ENCODE measurements around the gene LEAP2. TPM values are rescaled to one million over a fixed set of nuclear protein-coding genes. Genes with fewer than 3 reads are reported as not detected.

LEAP2 gene
- total RNA-seq, 2 experiments from 2014 or later = 0.30 to 0.31 TPM

DNA sequence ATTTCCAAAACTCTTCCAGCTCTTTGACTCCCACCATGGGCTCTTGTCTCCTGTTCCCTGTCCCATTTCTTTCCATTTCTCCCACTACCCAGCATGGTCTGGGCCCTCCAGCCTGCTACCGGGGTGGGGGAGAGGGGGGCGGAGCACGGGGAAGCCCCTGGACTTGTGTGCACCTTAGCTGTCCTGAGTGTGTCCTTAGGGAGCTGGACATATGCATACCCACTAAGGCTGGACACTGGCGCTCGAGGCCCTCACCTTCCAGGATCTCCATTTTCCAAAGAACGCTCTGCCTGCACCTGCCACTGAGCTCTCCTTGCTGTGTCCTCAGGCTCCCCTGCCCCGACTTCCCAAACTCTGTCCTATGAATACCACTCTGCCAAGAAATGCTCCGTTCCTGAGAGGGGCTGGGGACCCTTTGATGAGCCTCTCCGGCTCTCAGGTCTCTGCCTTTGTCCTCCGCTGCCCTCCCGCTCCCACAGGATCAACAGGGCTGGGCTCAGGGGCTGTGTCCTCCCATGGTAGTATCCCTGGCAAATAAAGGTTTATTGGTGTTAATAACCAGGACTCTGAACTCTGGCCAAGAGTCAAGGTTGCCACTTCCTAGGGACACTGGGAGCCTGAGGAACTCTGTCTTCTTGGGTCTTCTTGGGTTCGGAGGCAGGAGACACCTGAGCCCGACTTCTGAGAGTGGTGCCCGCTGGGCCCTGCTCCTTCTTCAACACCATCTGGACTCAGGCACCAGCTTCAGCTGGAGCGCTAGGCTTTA is 42.2 kb upstream of the LEAP2 start:
- Mint-ChIP-seq H3K9me3 (no peaks in the 10 kb centered on the region), H3K27me3 (peaks cover 54% of the 10 kb centered on the region), H3K27ac (no peak overlapping the region), H3K4me3 (peak overlapping the region; percentile 86), H3K4me1 (ENCODE audit: low read depth) (peaks cover 17% of the 10 kb centered on the region), H3K36me3 (ENCODE audit: low read depth) (no peaks in the 10 kb centered on the region)
- ATAC-seq (ENCODE audit: poor library complexity) = no peak
- no peak overlapping the region for H3K4me3 ChIP-seq (ENCODE audit: low read length)
- TF ChIP-seq, protein P1, sequence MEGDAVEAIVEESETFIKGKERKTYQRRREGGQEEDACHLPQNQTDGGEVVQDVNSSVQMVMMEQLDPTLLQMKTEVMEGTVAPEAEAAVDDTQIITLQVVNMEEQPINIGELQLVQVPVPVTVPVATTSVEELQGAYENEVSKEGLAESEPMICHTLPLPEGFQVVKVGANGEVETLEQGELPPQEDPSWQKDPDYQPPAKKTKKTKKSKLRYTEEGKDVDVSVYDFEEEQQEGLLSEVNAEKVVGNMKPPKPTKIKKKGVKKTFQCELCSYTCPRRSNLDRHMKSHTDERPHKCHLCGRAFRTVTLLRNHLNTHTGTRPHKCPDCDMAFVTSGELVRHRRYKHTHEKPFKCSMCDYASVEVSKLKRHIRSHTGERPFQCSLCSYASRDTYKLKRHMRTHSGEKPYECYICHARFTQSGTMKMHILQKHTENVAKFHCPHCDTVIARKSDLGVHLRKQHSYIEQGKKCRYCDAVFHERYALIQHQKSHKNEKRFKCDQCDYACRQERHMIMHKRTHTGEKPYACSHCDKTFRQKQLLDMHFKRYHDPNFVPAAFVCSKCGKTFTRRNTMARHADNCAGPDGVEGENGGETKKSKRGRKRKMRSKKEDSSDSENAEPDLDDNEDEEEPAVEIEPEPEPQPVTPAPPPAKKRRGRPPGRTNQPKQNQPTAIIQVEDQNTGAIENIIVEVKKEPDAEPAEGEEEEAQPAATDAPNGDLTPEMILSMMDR (IDR thresholded peaks at IDR 0.05) = no peak
- DNase-seq = no peak
- peaks cover 12% of the 10 kb centered on the region for H3K4me1 ChIP-seq (ENCODE audit: insufficient read depth, low read length)
- H3K9me3 ChIP-seq (ENCODE audit: control insufficient read depth in 1 of 2, insufficient read depth in 1 of 2, low read length in 2 of 2) = peaks cover 0 to 5% of the 10 kb centered on the region in 2 experiments
- intact Hi-C loops (cut with DNase I, micrococcal nuclease) = loop anchor here in 1 of 2 experiments (5.0 kb wide), 1 partner anchor 51 kb away; no protein-coding TSS in a partner anchor
- no peaks in the 10 kb centered on the region for H3K36me3 ChIP-seq (ENCODE audit: insufficient read depth, low read length)
- CTCF ChIA-PET = interaction anchor here (1.0 to 1.7 kb wide), 3 partner anchors 11 to 52 kb away, joined by 4 to 13 read pairs (median 6); no protein-coding TSS in a partner anchor
- H3K27me3 ChIP-seq (ENCODE audit: control insufficient read depth in 1 of 2, insufficient read depth in 2 of 2, low read length in 2 of 2) = peaks cover 28 to 40% of the 10 kb centered on the region in 2 experiments
- H3K27ac ChIP-seq (ENCODE audit: low read depth in 1 of 2, low read length in 2 of 2) = no peak overlapping the region
- POLR2A ChIA-PET = no interaction called here

DNA sequence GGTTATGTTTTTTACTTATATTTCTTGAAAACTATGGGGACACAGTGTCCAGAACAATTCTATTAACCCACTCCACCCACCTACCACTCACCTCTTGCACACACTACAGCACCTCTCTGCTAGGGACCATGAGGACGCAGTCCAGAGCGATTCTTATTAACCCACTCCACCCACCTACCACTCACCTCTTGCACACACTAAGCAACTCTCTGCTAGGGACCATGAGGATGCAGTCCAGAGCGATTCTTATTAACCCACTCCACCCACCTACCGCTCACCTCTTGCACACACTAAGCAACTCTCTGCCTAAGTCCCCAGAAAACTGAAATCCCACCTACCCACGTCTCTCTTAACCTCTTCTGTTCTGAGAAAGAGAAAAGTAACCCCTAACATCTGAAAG is 40.9 kb upstream of the LEAP2 start:
- intact Hi-C loops (cut with DNase I, micrococcal nuclease) = loop anchor here in 1 of 2 experiments (5.0 kb wide), 1 partner anchor 50 kb away; no protein-coding TSS in a partner anchor
- POLR2A ChIA-PET = no interaction called here
- no peak overlapping the region for H3K27ac Mint-ChIP-seq

DNA sequence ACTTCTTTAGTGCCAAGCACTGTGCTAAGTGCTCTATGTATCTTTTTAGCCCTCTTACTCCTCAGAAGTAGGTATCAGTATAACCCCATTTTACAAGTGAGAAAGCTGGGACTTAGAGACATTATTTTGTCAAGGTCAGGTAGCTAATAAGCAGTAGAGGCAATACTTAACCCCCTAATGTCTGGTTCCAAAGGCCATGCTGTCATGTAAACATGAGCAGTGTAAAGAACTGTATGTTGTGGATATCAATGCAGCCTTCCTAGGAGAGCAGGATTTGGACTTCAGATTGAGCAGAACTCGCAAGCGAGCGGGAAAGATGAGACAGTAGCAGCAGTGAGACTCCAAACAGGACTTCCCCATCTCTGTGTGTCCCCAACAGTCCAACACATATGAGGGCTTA is 39.4 kb upstream of the LEAP2 start:
- H3K36me3 ChIP-seq (ENCODE audit: insufficient read depth, low read length) = no peaks in the 10 kb centered on the region
- H3K27me3 Mint-ChIP-seq = peaks cover 26% of the 10 kb centered on the region
- H3K4me1 Mint-ChIP-seq (ENCODE audit: low read depth) = peaks cover 16% of the 10 kb centered on the region
- intact Hi-C loops (cut with DNase I, micrococcal nuclease) = loop anchor here (1.0 to 5.0 kb wide), 2 partner anchors 27 to 48 kb away; no protein-coding TSS in a partner anchor
- H3K27ac Mint-ChIP-seq = no peak overlapping the region
- CTCF ChIA-PET = no interaction called here
- H3K9me3 Mint-ChIP-seq = no peaks in the 10 kb centered on the region
- H3K4me3 ChIP-seq (ENCODE audit: low read length) = no peak overlapping the region
- POLR2A ChIA-PET = no interaction called here
- H3K4me3 Mint-ChIP-seq = no peak overlapping the region
- H3K36me3 Mint-ChIP-seq (ENCODE audit: low read depth) = no peaks in the 10 kb centered on the region
- H3K4me1 ChIP-seq (ENCODE audit: insufficient read depth, low read length) = peaks cover 12% of the 10 kb centered on the region
- no peak for ATAC-seq (ENCODE audit: poor library complexity)
- TF ChIP-seq, protein P1 (IDR thresholded peaks at IDR 0.05) = no peak
- H3K9me3 ChIP-seq (ENCODE audit: control insufficient read depth in 1 of 2, insufficient read depth in 1 of 2, low read length in 2 of 2) = no peaks in the 10 kb centered on the region
- DNase-seq = no peak
- no peak overlapping the region for H3K27ac ChIP-seq (ENCODE audit: low read depth in 1 of 2, low read length in 2 of 2)
- H3K27me3 ChIP-seq (ENCODE audit: control insufficient read depth in 1 of 2, insufficient read depth in 2 of 2, low read length in 2 of 2) = peaks cover 12 to 19% of the 10 kb centered on the region in 2 experiments

More for the DNA sequence above, 40.9 kb upstream of the LEAP2 start:
- no peak overlapping the region for H3K4me3 ChIP-seq (ENCODE audit: low read length)
- CTCF ChIA-PET = interaction anchor here (0.6 kb wide), 1 partner anchor 1194 kb away, joined by 3 read pairs; no protein-coding TSS in a partner anchor
- Mint-ChIP-seq H3K36me3 (ENCODE audit: low read depth) (no peaks in the 10 kb centered on the region), H3K4me3 (peak overlapping the region; percentile 63), H3K27me3 (peaks cover 40% of the 10 kb centered on the region), H3K4me1 (ENCODE audit: low read depth) (peaks cover 17% of the 10 kb centered on the region), H3K9me3 (no peaks in the 10 kb centered on the region)
- TF ChIP-seq, protein P1 (IDR thresholded peaks at IDR 0.05) = no peak
- H3K27me3 ChIP-seq (ENCODE audit: control insufficient read depth in 1 of 2, insufficient read depth in 2 of 2, low read length in 2 of 2) = peaks cover 17 to 28% of the 10 kb centered on the region in 2 experiments
- H3K9me3 ChIP-seq (ENCODE audit: control insufficient read depth in 1 of 2, insufficient read depth in 1 of 2, low read length in 2 of 2) = no peaks in the 10 kb centered on the region
- no peaks in the 10 kb centered on the region for H3K36me3 ChIP-seq (ENCODE audit: insufficient read depth, low read length)
- ATAC-seq (ENCODE audit: poor library complexity) (no peak), DNase-seq (no peak)
- no peak overlapping the region for H3K27ac ChIP-seq (ENCODE audit: low read depth in 1 of 2, low read length in 2 of 2)
- H3K4me1 ChIP-seq (ENCODE audit: insufficient read depth, low read length) = peaks cover 12% of the 10 kb centered on the region
